Activated naive CD8-positive, alpha-beta T cell treated with anti-CD3 and anti-CD28 coated beads, Interleukin-2, amount 50 U/mL, for 16 hours (primary cell): ENCODE results near the gene ALG2.
"Not testable (repeated sequence)": the region's sequence is repeated elsewhere in the genome, so short reads cannot be mapped to it uniquely, and the experiment has no call there.

ENCODE experiments used
- DNase-seq: peaks from one replicate; pipeline ENCODE4 v3.0.0-alpha.2; 2020; ENCODE audit warnings: low read depth, low spot score

Gene ALG2

GRCh38 chr9:99237849-99238248, 16.1 kb upstream of the ALG2 start:
- DNase-seq = not testable (repeated sequence)

GRCh38 chr9:99237356-99237755, 15.6 kb upstream of the ALG2 start:
- DNase-seq = no peak

- DNase-seq = no peak
Observed at GRCh38 chr9:99235926-99236634, 14.3 kb upstream of the ALG2 start.

GRCh38 chr9:99235069-99235468, 13.3 kb upstream of the ALG2 start:
- DNase-seq = no peak

- no peak for DNase-seq
Observed at GRCh38 chr9:99234618-99235017, 12.9 kb upstream of the ALG2 start.

- DNase-seq = no peak
Observed at GRCh38 chr9:99231711-99232110, 10.0 kb upstream of the ALG2 start.

- no peak for DNase-seq
Observed at GRCh38 chr9:99230206-99230605, 8.5 kb upstream of the ALG2 start.

GRCh38 chr9:99226054-99226453, 4.3 kb upstream of the ALG2 start:
- DNase-seq = no peak

- DNase-seq = no peak
Observed at GRCh38 chr9:99224445-99224844, 2.7 kb upstream of the ALG2 start.

GRCh38 chr9:99222416-99223270, 901 bp upstream of the ALG2 start:
- DNase-seq = no peak

- no peak for DNase-seq
Observed at GRCh38 chr9:99221266-99221620, 499 bp downstream of the ALG2 start.

- no peak for DNase-seq
Observed at GRCh38 chr9:99220011-99220410, 1.7 kb downstream of the ALG2 start.

- no peak for DNase-seq
Observed at GRCh38 chr9:99216073-99216472, 5.7 kb downstream of the ALG2 start.

- no peak for DNase-seq
Observed at GRCh38 chr9:99213197-99213596, 8.5 kb downstream of the ALG2 start.

- DNase-seq = no peak
Observed at GRCh38 chr9:99211746-99212145, 10.0 kb downstream of the ALG2 start.

GRCh38 chr9:99210572-99210971, 11.2 kb downstream of the ALG2 start:
- DNase-seq = no peak

- no peak for DNase-seq
Observed at GRCh38 chr9:99201603-99202002, 20.1 kb downstream of the ALG2 start.

- no peak for DNase-seq
Observed at GRCh38 chr9:99199938-99200539, 21.7 kb downstream of the ALG2 start.

GRCh38 chr9:99197987-99198386, 23.8 kb downstream of the ALG2 start:
- DNase-seq = no peak

- DNase-seq = no peak
Observed at GRCh38 chr9:99197124-99197630, 24.6 kb downstream of the ALG2 start.

- not testable (repeated sequence) for DNase-seq
Observed at GRCh38 chr9:99196484-99196883, 25.3 kb downstream of the ALG2 start.

GRCh38 chr9:99193466-99193821, 28.3 kb downstream of the ALG2 start:
- DNase-seq = no peak
